Stimulated activated CD4-positive, alpha-beta T cell treated with anti-CD3 and anti-CD28 coated beads, Interleukin-1b, Interleukin-23, amount 100 ng/mL, for 48 hours (primary cell): ENCODE data around the gene C13orf46.

Experiments used
- DNase-seq: peaks from one replicate; pipeline ENCODE4 v3.0.0-alpha.2; 2020

C13orf46 gene

DNA sequence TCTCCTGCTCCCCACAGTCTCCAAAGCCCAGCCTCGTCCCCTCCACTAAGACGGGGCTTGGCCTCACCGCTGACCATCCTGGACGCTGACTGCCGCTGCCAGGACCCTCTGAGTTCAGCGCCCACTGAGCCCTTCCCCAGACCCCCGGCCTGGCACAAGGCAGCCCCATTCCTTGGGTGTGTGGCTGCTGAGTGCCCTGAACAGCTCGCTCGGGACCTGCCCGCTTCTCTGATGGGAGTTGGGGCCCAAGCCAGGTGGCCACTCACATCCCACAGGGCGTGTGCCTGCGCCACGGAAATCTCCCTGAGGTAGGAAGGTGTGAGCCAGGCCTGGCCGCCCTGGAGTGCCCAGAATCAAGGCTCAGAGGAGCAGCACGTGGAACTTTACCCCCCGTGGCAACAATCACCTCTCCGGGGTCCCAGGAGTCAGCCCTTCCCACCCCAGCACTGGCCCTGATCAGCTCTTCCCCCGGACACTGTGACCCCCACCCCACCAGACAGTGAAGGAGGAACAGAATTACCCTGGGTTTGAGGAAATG is 20.8 kb downstream of the C13orf46 start:
- no peak for DNase-seq

DNA sequence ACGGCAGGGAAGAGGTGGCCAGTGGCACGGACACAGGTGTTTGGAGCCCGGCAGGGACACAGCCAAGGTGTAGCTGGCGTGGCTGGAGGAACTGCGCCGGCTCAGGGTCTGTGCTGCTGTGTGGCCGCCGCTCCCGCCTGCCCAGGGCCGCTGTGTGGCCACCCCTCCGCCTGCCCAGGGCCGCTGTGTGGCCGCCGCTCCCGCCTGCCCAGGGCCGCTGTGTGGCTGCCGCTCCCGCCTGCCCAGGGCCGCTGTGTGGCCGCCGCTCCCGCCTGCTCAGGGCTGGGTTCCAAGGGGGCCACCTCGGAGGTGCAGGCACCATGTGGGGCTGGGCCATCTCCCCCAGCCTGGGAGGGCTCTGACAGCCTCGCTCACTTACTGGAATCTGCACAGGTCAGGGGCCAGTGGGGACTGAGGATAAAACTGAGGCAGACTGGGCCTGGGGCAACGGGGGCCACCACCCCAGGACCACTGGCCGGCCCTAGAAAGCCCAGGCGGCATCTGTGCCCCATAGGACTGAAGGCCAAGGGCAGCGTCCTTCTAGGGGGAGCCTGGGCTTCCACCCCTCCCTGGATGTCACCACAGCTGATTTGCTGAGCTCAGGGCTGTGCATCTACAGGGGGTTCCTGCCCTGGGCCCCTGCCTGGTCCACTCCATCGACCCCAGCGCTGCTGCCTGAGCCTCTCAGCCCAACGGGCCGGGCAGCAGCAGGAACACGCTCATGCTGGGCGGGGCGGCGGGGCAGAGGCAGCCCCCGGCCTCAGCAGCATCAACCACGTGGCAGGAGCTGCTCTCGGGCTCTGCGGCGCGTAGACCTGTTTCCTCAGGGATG is 21.5 kb downstream of the C13orf46 start:
- no peak for DNase-seq

- peak; percentile 48 for DNase-seq
Observed at GRCh38 chr13:113951246-113951999, 22.5 kb downstream of the C13orf46 start.

GRCh38 chr13:113950451-113951245 is 23.2 kb downstream of the C13orf46 start:
- no peak for DNase-seq

DNA sequence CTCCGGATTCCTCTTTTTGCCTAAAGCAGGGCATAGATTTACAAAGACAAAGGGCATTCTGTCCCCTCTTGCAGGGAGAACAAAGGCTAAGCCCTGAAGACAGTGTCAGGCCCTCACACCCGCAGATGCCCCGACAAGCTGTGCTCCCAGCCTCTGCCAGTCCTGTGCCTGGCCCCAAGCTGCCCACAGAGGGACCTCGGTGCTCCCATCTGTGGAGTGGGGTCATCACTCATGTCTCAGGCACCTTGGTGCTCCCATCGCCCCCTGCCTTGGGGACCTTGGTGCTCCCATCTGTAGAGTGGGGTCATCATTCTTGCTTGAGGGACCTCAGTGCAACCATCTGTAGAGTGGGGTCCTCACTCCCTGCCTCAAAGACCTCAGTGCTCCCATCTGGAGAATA is 24.3 kb downstream of the C13orf46 start:
- DNase-seq = no peak

- DNase-seq = no peak
Observed at GRCh38 chr13:113948034-113948742, 25.7 kb downstream of the C13orf46 start.

GRCh38 chr13:113947311-113948033 is 26.4 kb downstream of the C13orf46 start:
- DNase-seq = no peak

DNA sequence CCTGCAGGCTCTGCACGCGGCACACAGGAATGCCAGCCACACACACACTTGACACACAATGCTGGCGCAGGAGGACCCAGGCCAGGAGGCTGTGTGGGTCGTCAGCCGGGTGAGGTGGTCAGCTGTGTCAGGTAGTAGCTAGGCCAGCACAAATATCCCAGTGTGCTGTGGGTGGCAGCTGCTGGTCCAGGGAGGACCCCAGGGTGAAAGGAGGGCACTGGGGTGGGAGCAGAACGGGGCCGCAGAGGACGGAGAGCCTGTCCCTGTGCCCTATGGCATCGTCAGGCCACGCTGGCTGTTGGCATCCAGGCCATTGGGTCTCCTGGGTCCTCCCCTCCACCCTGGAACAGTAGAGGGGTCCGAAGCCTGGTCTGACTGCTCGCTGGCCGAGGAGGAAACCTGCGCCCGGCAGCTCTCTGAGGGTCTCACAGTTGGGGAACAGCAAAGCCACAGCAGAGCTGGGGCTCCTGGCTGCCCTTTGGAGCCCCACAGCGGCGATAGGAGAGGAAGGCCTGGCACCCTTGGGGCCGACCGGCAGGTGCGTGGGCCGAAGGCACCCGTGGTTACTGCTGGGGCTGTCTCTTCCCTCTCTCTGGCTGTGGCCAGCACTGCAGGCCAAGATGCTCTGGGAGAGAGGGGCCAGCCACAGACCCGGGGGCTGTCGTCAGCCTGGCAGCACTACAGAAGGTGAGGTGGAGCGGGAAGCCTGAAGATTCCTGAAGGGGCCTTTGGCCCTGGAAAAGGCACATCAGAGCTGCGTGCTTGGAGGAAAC is 27.3 kb downstream of the C13orf46 start:
- no peak for DNase-seq

DNA sequence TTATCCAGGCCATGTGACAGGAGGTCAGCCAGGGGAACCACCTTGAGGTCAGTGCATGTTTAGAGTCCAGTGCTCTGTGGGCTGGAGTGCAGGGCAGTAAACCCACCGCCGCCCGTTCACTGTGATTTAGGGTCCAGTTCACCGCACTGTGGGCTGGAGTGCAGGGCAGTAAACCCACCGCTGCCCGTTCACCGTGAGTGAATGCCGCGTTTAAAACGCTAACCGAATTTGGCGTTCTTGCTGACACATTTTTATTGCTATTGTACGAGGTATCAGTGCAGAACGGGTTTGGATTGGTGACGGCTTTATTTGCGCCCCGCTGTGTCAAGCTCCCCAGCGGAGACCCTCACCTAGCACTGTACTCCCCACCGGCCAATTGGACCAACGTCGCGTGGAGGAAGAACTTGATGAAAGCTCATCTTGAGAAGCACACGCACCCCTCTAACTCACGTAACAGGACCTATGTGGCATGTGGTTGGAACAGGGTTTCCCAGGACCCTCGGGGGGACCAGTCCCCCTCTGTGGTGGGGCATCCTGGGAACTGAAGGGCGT is 27.9 kb downstream of the C13orf46 start:
- DNase-seq = no peak

DNA sequence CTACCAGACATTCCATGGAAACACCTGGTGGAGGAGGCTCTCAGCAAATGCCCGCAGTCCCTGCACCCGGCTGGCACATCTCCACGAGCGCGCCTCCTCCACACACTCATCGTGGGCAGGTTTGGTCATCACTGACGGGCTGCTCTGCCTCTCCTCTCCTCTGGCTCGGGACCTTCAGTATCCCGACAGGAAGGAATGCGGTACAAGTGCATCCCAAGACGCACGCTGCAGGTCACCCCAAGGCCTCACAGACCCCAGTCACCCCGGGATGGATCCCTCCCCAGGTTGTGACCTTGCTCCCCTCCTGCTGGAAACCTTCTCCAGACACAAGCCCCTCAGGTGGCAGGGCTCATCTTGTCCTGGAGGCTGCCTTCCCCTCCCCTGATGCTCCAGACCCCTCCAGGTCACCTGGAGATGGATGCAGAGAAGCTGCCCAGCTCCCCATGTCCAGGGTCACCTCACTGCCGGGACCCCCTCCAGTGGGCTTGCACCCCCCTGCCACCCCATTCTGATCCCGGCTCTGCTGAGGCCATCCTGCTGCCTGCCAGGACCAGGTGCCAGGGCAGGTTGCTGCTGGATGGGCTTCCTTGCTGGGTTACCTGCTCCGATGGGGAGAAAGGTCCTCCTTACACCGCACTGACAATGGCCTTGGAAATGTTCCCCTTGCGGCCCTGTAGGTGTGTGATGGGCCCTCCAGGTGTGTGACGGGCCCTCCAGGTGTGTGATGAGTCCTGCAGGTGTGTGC is 29.9 kb downstream of the C13orf46 start:
- DNase-seq = no peak

DNA sequence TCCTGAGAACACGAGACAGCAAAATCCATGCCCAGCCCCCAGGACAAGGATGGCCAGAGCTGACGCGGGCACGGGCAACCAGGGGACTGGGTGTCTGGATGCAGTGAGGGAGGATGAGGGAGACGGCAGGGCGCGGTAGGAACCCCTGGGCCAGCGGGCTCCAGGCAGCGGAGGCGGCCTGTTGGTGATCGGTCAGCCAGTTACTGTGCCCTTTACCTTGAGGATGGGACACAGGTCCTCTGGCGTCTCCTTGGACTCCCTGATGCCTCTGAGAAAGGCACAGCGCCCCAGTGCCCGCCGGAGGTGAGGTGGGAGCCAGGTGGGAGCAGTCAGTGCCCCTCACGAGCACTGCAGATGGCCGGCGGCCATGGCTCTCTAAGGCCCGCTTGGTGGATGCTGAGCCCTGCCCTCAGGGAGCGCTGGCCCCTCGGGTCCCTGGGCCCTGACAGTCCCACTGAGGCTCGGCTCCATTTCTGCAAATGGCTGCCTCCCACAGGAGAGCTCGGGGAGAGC is 31.2 kb downstream of the C13orf46 start:
- DNase-seq = no peak

- DNase-seq = no peak
Observed at GRCh38 chr13:113941571-113942191, 32.2 kb downstream of the C13orf46 start.

GRCh38 chr13:113939944-113940297 is 34.0 kb downstream of the C13orf46 start:
- no peak for DNase-seq

DNA sequence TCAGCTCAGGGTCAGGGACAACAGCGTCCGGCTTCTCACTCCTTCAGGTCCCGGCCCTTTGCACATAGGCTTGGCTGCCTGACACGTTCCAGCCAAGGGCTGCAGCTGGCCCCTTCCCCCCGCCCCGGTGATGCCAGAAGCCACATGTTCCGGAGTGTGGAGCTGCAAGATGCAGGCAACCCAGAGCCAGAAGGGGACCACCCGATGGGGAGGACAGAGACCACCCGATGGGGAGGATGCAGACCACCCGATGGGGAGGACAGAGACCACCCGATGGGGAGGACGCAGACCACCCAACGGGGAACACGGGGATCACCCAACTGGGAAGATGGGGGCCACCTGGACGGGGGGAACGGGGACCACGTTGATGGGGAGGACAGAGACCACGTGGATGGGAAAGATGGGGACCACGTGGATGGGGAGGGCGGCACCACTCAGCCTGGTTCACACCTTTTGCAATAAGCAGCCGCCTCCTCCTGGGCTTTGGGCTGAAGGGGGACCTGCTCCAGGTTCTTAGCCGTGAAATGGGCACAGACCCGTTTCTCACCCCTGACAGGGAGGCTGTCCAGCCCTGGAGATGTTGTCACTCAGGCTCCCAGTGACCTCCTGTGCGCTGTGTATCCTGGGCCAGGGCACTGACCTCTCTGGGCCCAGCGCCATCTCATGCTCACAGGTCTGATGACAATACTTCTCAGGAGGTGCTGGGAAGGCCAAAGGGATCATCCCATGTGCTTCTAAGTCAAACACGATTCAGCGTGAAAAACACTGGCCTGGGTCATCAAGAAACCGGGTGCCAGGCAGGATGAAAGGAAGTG is 34.5 kb downstream of the C13orf46 start:
- DNase-seq = no peak

- no peak for DNase-seq
Observed at GRCh38 chr13:113938716-113939115, 35.2 kb downstream of the C13orf46 start.

DNA sequence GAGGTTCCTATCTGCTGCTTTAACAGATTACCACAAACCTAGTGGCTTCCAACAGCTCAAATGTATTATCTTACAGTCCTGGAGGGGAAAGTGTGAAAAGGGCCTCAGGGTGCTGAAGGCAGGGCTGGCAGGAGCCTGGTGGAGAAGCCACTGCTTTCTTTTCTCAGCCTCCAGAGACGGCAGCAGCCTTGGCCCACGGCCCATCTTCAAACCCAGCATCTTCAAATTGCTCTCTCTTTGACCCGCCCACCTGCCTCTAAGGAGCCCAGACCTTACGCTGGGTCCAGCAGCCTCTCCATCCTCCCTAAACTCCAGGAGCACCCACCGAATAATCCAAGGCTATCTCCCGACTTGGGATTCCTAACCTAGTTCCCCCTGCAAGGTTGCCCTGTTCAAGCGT is 35.6 kb downstream of the C13orf46 start:
- DNase-seq = no peak

DNA sequence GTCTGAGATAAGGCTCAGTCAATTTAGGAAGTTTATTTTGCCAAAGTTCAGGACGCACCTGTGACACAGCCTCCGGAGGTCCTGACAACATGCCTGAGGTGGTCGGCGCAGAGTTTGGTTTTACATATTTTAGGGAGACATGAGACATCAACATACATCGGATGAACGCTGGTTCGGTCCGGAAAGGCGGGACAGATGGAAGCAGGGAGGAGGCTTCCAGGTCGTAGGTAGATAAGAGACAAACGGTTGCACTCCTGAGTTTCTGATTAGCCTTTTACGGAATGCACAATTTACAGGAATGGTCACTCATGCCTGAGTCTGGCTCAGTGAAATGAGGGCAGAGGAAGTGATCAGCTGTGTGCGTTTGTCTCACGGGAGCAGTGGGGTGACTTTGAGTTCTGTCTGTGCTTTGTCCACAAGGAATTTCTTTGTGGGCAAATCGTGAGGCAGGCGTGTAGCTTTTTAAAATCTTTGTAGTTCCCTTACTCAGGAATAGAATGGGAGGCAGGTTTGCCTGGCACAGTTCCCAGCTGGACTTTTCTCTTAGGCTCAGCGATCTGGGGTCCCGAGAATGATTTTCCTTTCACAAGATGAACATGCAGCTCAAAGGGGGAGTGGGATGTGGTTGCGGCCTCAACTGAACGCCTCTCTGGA is 36.2 kb downstream of the C13orf46 start:
- no peak for DNase-seq

- no peak for DNase-seq
Observed at GRCh38 chr13:113937073-113937472, 36.8 kb downstream of the C13orf46 start.
